Lower leg skin (tissue), 4 donors: ENCODE measurements around the gene CNIH3. TPM values are rescaled to one million over a fixed set of nuclear protein-coding genes. Genes with fewer than 3 reads are reported as not detected.

Source experiments
- DNase-seq, 2 donors: peaks; one replicate each; pipeline ENCODE4 v3.0.0-alpha.2; 2019; ENCODE audit warnings: low spot score in 2 of 2
- H3K4me3 ChIP-seq: fragments of 200-600 bp; sonication (generic); 2 replicates; pipeline ENCODE4 v1.5.1; 2017; ENCODE audit warnings: mild to moderate bottlenecking, low read depth; ENCODE audit not compliant: poor library complexity, severe bottlenecking
- POLR2A ChIP-seq, 2 donors: fragments of 450-650 bp; IDR thresholded peaks; one replicate each; pipeline ENCODE4 v1.6.1; 2016 to 2017; ENCODE audit warnings: antibody characterized with exemption in 2 of 2, mild to moderate bottlenecking in 1 of 2, moderate library complexity in 1 of 2
- WGBS, 2 donors: methylation state at CpG; one replicate each; pipeline ENCODE4 v1.1.5; 2018; 5-methylcytosine and 5-hydroxymethylcytosine counted together
- intact Hi-C: fragments of 100-400 bp; cut with DNase I; formaldehyde crosslinking; loops from one replicate; pipeline ENCODE4 v1.15.0; 2023; ENCODE audit warnings: low total_unique reads
- total RNA-seq, 4 donors: library from RNA; depleted of rRNA; stranded (reverse); fragments of >200 nt; gene quantifications; one replicate each; pipeline ENCODE4 v1.1.0, GENCODE V29; 2016
- TF ChIP-seq, protein P1 (sequence below), 3 donors: fragments of 450-650 bp; IDR thresholded peaks; one replicate each; pipeline ENCODE4 v1.5.1; 2016; ENCODE audit warnings: antibody characterized with exemption in 3 of 3, mild to moderate bottlenecking in 3 of 3, moderate library complexity in 2 of 3

Gene CNIH3
- total RNA-seq, 4 donors from 2014 or later, result 1.4 to 5.1 (median 2.3) TPM

DNA sequence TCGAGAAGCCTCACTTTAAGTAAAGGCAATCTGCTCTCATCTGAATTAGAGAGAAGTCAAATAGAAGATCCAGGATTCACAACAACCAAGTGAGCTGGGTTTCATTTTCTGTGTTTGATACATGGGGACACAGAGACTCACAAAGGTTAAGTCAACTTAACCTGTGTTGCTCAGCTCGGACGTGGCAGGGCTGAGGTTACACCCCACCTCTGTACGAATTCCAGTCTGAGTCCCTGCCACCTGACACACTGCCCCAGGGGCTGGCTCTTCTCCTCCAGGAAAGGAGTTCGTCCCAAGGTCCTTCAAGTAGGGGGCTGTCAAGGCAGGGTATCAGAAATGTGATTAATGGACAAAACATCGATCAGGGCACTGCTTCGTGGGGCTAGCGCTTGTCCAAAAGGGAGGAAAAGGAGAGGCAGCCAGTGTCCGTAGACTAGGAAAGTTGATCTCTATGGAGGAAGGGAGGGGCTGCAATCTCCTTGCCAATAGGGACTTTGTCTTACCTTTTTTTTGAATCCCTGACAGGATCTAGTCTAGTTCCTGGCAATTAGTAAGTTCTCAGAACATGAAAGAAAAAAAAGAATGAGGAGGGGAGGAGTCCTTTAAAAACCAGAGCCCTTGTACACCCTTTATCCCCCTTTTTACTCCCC is 116.4 kb downstream of the CNIH3 start:
- intact Hi-C loops, result no loop called here
- 54 to 60% methylated on average over 9 of the region's 9 CpGs for WGBS, 2 donors
- TF ChIP-seq, protein P1, sequence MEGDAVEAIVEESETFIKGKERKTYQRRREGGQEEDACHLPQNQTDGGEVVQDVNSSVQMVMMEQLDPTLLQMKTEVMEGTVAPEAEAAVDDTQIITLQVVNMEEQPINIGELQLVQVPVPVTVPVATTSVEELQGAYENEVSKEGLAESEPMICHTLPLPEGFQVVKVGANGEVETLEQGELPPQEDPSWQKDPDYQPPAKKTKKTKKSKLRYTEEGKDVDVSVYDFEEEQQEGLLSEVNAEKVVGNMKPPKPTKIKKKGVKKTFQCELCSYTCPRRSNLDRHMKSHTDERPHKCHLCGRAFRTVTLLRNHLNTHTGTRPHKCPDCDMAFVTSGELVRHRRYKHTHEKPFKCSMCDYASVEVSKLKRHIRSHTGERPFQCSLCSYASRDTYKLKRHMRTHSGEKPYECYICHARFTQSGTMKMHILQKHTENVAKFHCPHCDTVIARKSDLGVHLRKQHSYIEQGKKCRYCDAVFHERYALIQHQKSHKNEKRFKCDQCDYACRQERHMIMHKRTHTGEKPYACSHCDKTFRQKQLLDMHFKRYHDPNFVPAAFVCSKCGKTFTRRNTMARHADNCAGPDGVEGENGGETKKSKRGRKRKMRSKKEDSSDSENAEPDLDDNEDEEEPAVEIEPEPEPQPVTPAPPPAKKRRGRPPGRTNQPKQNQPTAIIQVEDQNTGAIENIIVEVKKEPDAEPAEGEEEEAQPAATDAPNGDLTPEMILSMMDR (IDR thresholded peaks at IDR 0.05), result no peak
- TF ChIP-seq POLR2A (IDR thresholded peaks at IDR 0.05), result no peak
- no peak overlapping the region for H3K4me3 ChIP-seq
- no peak for DNase-seq

DNA sequence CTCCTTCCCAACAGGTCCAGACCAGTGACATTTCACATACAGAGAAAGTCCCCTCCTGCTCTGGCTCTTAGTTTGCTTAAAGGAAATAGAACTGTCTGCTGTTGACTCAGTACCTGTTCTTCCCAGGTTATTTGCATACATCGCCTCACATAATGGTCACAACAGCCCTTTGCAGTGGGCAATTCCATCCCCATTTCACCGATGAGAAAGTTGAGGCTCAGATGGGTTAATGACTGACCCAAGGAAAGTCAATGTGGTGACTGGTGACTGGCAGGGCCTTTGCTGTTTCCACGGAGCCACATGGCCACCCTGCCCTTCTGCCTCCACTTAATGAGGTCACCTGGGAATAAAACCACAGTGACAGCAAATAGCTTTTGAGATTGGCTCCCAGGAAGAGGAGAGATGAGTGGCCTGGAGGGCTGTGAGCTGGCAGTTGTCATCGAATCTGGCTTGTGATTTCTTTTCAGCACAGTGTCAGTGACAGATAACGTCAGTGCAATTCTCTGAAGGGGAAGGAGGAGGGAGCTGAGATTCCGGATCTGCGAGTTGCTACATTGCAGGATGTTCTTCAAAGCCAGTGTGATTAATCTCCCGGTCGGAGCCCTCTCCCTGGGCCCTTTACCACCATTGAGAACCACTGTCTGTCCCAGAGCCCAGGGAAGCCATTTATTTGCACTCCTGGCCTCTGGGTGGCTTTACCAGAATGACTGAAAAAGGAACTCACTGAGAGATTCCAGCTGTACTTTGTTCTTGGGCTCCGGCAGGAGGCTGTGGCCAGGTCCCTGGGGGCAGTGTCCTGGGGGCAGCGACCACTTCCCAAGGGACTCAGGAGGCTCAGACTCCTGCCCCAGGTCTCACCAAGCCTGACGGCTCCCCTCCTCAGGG is 117.2 kb downstream of the CNIH3 start:
- peak in 1 of 2 donors; percentile 40 for DNase-seq
- WGBS, 2 donors, result 29 to 30% methylated on average over 11 to 12 of the region's 12 CpGs
- TF ChIP-seq POLR2A (IDR thresholded peaks at IDR 0.05), result no peak
- TF ChIP-seq, protein P1 (IDR thresholded peaks at IDR 0.05), result no peak
- intact Hi-C loops, result no loop called here
- H3K4me3 ChIP-seq, result no peak overlapping the region

DNA sequence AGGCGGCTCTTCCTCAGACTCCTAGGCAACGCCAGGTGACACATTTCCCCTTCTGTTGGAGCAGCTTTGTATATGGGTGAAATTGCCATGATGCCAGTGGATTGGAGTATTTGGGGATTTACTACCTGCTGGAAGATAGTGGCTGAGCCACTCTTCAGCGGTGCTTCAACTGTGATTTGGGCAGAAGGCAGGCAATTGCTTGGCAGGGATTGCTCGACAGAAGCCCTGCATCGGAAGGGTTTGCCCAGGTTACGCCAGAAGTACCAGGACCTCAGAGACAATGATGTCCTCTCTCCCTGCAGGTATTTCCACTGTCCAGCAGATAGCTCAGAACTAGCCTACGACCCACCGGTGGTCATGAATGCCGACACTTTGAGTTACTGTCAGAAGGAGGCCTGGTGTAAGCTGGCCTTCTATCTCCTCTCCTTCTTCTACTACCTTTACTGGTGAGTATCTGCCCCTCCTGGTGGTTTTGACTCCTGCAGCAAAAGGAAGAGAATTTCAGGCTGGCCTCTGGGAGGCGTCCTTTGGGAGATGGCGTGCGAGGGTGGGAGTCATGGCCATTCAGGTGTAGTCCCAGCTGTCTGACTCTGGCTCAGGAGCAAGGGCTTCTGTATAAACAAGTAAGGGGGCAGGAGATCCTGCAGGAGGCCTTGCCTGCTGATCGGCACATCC is 118.3 kb downstream of the CNIH3 start:
- no peak for DNase-seq
- intact Hi-C loops, result no loop called here
- no peak overlapping the region for H3K4me3 ChIP-seq
- 95 to 97% methylated on average over 13 of the region's 13 CpGs for WGBS, 2 donors
- TF ChIP-seq, protein P1 (IDR thresholded peaks at IDR 0.05), result no peak
- no peak for TF ChIP-seq POLR2A (IDR thresholded peaks at IDR 0.05)

DNA sequence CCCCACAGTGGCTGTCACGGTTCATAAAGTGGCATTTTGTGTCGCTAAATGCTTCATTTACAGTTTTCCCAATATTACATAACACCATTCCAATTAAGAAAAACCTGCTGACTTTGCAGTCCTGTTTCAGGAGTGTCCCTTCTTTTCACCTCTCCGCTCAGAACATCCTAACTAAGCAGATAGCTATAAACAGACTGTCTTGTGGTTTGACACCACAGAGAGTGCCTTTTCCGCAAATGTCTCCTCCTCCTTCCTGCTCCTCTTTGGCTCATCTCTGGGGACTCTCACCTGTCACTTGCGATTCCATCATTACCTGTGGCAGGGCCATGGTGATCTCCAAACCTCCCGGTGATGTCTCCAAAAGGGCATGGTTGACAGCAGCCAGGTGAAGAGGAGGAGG is 119.0 kb downstream of the CNIH3 start:
- H3K4me3 ChIP-seq, result no peak overlapping the region
- DNase-seq, result no peak
- WGBS, 2 donors, result 96 to 97% methylated on average over 6 of the region's 6 CpGs
- intact Hi-C loops, result no loop called here
- TF ChIP-seq, protein P1 (IDR thresholded peaks at IDR 0.05), result no peak
- no peak for TF ChIP-seq POLR2A (IDR thresholded peaks at IDR 0.05)

DNA sequence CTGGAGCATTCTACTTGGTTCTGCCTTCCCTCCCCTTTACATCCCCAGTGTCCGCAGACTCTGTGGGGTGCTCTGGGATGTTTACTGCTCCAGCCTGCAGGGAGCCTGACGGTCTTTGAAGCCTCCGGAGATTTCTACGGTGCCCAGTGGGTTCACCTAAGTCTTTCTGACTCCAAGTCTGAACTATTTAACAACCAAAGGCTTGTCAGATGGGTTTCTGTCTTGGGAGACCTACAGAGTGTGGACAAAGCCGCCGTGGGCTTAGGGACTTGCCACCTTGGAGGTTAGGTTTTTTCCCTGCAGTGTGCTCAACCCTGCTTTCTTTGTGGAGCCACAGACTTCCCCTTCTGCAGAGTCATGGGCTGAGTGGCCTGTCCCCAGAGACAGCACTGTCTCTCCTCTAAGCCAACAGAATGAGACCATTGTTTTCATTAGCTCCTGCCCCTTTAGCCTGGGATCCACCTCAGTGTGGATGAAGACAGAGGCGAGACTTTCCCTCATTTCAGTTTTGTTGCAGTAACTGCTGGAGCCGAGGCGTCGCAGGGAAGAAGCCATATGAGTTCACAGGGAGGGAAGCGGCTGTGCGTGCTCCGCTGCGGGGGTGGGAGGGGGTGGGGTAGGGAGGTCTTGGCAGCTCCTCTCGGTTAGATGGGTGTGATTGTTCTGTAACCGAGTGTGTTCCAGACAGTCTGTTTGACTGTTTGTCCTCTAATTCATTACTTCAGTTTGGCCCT is 120.7 kb downstream of the CNIH3 start:
- WGBS, 2 donors, result 37 to 38% methylated on average over 16 of the region's 16 CpGs
- peak; percentile 49 to 89 for DNase-seq
- H3K4me3 ChIP-seq, result no peak overlapping the region
- intact Hi-C loops, result no loop called here
- no peak for TF ChIP-seq POLR2A (IDR thresholded peaks at IDR 0.05)
- TF ChIP-seq, protein P1 (IDR thresholded peaks at IDR 0.05), result no peak
